ENCODE measurements around the gene PRKAG2.
"Not testable (repeated sequence)": the region's sequence is repeated elsewhere in the genome, so short reads cannot be mapped to it uniquely, and the experiment has no call there.

The PRKAG2 gene

GRCh38 chr7:151883857-151884256, 6.9 kb upstream of the PRKAG2 start:
- no peak for DNase-seq

GRCh38 chr7:151882734-151883133, 5.8 kb upstream of the PRKAG2 start:
- DNase-seq = no peak

- DNase-seq = no peak
Observed at GRCh38 chr7:151880688-151881087, 3.8 kb upstream of the PRKAG2 start.

- DNase-seq = no peak
Observed at GRCh38 chr7:151877911-151878835, 1.3 kb upstream of the PRKAG2 start.

- DNase-seq = peak; percentile 84
Observed at GRCh38 chr7:151875942-151876898, 695 bp downstream of the PRKAG2 start.

- DNase-seq = not testable (repeated sequence)
Observed at GRCh38 chr7:151874479-151874878, 2.4 kb downstream of the PRKAG2 start.

GRCh38 chr7:151873402-151873965, 3.4 kb downstream of the PRKAG2 start:
- DNase-seq = no peak

GRCh38 chr7:151872531-151873401, 4.1 kb downstream of the PRKAG2 start:
- DNase-seq = no peak

GRCh38 chr7:151871904-151872303, 5.0 kb downstream of the PRKAG2 start:
- no peak for DNase-seq

GRCh38 chr7:151871189-151871735, 5.7 kb downstream of the PRKAG2 start:
- DNase-seq = no peak

GRCh38 chr7:151869968-151870918, 6.7 kb downstream of the PRKAG2 start:
- DNase-seq = no peak

- DNase-seq = no peak
Observed at GRCh38 chr7:151869455-151869854, 7.5 kb downstream of the PRKAG2 start.

GRCh38 chr7:151869109-151869428, 7.8 kb downstream of the PRKAG2 start:
- DNase-seq = no peak

- DNase-seq = no peak
Observed at GRCh38 chr7:151868396-151869108, 8.4 kb downstream of the PRKAG2 start.

GRCh38 chr7:151867912-151868311, 9.0 kb downstream of the PRKAG2 start:
- DNase-seq = no peak

- DNase-seq = no peak
Observed at GRCh38 chr7:151866761-151867655, 9.9 kb downstream of the PRKAG2 start.

GRCh38 chr7:151866028-151866427, 10.9 kb downstream of the PRKAG2 start:
- DNase-seq = no peak

GRCh38 chr7:151865070-151865670, 11.7 kb downstream of the PRKAG2 start:
- no peak for DNase-seq

GRCh38 chr7:151864561-151864960, 12.4 kb downstream of the PRKAG2 start:
- DNase-seq = no peak
